Measurements from ENCODE around the gene GPHA2.

Gene GPHA2

GRCh38 chr11:64888729-64889511 lies 46.8 kb downstream of the GPHA2 start:
- no peak for DNase-seq

- DNase-seq = no peak
Measured at GRCh38 chr11:64888406-64888728, 47.3 kb downstream of the GPHA2 start.

- DNase-seq = peak; percentile 77
Measured at GRCh38 chr11:64887757-64888405, 47.8 kb downstream of the GPHA2 start.

GRCh38 chr11:64887234-64887756 lies 48.4 kb downstream of the GPHA2 start:
- no peak for DNase-seq

- DNase-seq = no peak
Measured at GRCh38 chr11:64885367-64886286, 50.1 kb downstream of the GPHA2 start.
